Measurements from ENCODE around the gene RANBP1. TPM values are rescaled to one million over a fixed set of nuclear protein-coding genes. Genes with fewer than 3 reads are reported as not detected.

The RANBP1 gene
- total RNA-seq, 1 experiment from 2014 or later = 186 TPM

- DNase-seq (ENCODE audit: extremely low read depth, low read depth) = no peak
Observed at GRCh38 chr22:20106849-20107237, 9.1 kb upstream of the RANBP1 start.

GRCh38 chr22:20107471-20107901 is 8.4 kb upstream of the RANBP1 start:
- no peak for DNase-seq (ENCODE audit: extremely low read depth, low read depth)

GRCh38 chr22:20107951-20108756 is 7.8 kb upstream of the RANBP1 start:
- DNase-seq (ENCODE audit: extremely low read depth, low read depth) = no peak

GRCh38 chr22:20108757-20109230 is 7.1 kb upstream of the RANBP1 start:
- no peak for DNase-seq (ENCODE audit: extremely low read depth, low read depth)

GRCh38 chr22:20109411-20110358 is 6.2 kb upstream of the RANBP1 start:
- DNase-seq (ENCODE audit: extremely low read depth, low read depth) = no peak

GRCh38 chr22:20110359-20110985 is 5.4 kb upstream of the RANBP1 start:
- no peak for DNase-seq (ENCODE audit: extremely low read depth, low read depth)

GRCh38 chr22:20111045-20111688 is 4.7 kb upstream of the RANBP1 start:
- peak; percentile 22 for DNase-seq (ENCODE audit: extremely low read depth, low read depth)

- DNase-seq (ENCODE audit: extremely low read depth, low read depth) = no peak
Observed at GRCh38 chr22:20111689-20112622, 3.9 kb upstream of the RANBP1 start.

GRCh38 chr22:20112623-20113511 is 3.0 kb upstream of the RANBP1 start:
- no peak for DNase-seq (ENCODE audit: extremely low read depth, low read depth)

- no peak for DNase-seq (ENCODE audit: extremely low read depth, low read depth)
Observed at GRCh38 chr22:20113551-20114310, 2.2 kb upstream of the RANBP1 start.

- DNase-seq (ENCODE audit: extremely low read depth, low read depth) = no peak
Observed at GRCh38 chr22:20114506-20115475, 1.1 kb upstream of the RANBP1 start.

GRCh38 chr22:20116376-20116950 is 559 bp downstream of the RANBP1 start:
- DNase-seq (ENCODE audit: extremely low read depth, low read depth) = no peak

- peak; percentile 95 for DNase-seq (ENCODE audit: extremely low read depth, low read depth)
Observed at GRCh38 chr22:20116951-20117632, 1.2 kb downstream of the RANBP1 start, which contains the start of gene TRMT2A. TRMT2A (minus strand) TSS chr22:20117226; CDS start chr22:20116906, 320 bp downstream.

GRCh38 chr22:20117633-20118299 is 1.9 kb downstream of the RANBP1 start:
- no peak for DNase-seq (ENCODE audit: extremely low read depth, low read depth)
